IMR-90 (cell line): Measurements from ENCODE around the gene ADGRB3. TPM values are rescaled to one million over a fixed set of nuclear protein-coding genes. Genes with fewer than 3 reads are reported as not detected.

Experiments
- ATAC-seq: fragments of 200-7000 bp; cut with Tn5 transposase; 2 replicates; pipeline ENCODE4 v1.9.1; 2020; ENCODE audit warnings: low read depth, mild to moderate bottlenecking, moderate library complexity
- BruUV-seq: library from RNA; stranded (reverse); fragments of 400-500 nt; replicated peaks from 2 replicates; lab custom pipeline; 2021; lab: Mats Ljungman, UMichigan
- CTCF ChIA-PET: fragments of 300-600 bp; formaldehyde crosslinking; extraction: SDS; loops from one replicate; lab custom pipeline; 2021; ENCODE audit warnings: antibody characterized with exemption; lab: Yijun Ruan, JAX
- POLR2A ChIA-PET: fragments of 300-600 bp; sonication (Branson Sonifier 250); formaldehyde crosslinking; loops from one replicate; lab custom pipeline; 2022; ENCODE audit warnings: antibody characterized with exemption; ENCODE audit not compliant: unreplicated experiment; lab: Charles Lee
- DNase-seq: peaks from one replicate; pipeline ENCODE4 v3.0.0; 2013
- H2AFZ ChIP-seq: replicated peaks from 2 replicates; pipeline ENCODE3; 2013; ENCODE audit warnings: low read length, mild to moderate bottlenecking; ENCODE audit not compliant: poor library complexity
- H2AK5ac ChIP-seq: 2 replicates; pipeline ENCODE4 v1.6.1; 2013; ENCODE audit warnings: low read depth, low read length, inconsistent platforms
- H2AK9ac ChIP-seq: replicated peaks from 2 replicates; pipeline ENCODE3; 2013; ENCODE audit warnings: mild to moderate bottlenecking, low read depth, low read length, moderate library complexity; ENCODE audit not compliant: poor library complexity
- H2BK120ac ChIP-seq: 2 replicates; pipeline ENCODE4 v1.6.1; 2013; ENCODE audit warnings: low read depth, low read length, inconsistent platforms
- H2BK15ac ChIP-seq: 3 replicates; pipeline ENCODE4 v1.6.1; 2013; ENCODE audit warnings: low read depth, low read length, inconsistent platforms
- H2BK20ac ChIP-seq: 2 replicates; pipeline ENCODE4 v1.6.1; 2013; ENCODE audit warnings: low read depth, mild to moderate bottlenecking, inconsistent platforms, low read length, moderate library complexity
- H2BK5ac ChIP-seq: 2 replicates; pipeline ENCODE4 v1.6.1; 2013; ENCODE audit warnings: mild to moderate bottlenecking, low read depth, low read length, inconsistent platforms; ENCODE audit not compliant: poor library complexity, severe bottlenecking
- H3K14ac ChIP-seq: replicated peaks from 2 replicates; pipeline ENCODE4 v1.6.1; 2013; ENCODE audit warnings: low read depth, low read length, inconsistent platforms
- H3K18ac ChIP-seq: 2 replicates; pipeline ENCODE4 v1.6.1; 2013; ENCODE audit warnings: low read depth, low read length, control low read depth
- H3K23ac ChIP-seq: 2 replicates; pipeline ENCODE4 v1.6.1; 2013; ENCODE audit warnings: low read depth, low read length, inconsistent platforms
- H3K27ac ChIP-seq: 2 replicates; pipeline ENCODE4 v1.5.1; 2013; ENCODE audit warnings: mild to moderate bottlenecking, control low read depth, low read length; ENCODE audit not compliant: insufficient read depth
- H3K27me3 ChIP-seq: 2 replicates; pipeline ENCODE4 v1.6.1; 2013; ENCODE audit warnings: low read length; ENCODE audit not compliant: control insufficient read depth, insufficient read depth
- H3K36me3 ChIP-seq: 2 replicates; pipeline ENCODE4 v1.6.1; 2013; ENCODE audit warnings: low read length, mixed read lengths; ENCODE audit not compliant: control insufficient read depth, insufficient read depth
- H3K4ac ChIP-seq: 2 replicates; pipeline ENCODE4 v1.6.1; 2013; ENCODE audit warnings: low read depth, low read length, inconsistent platforms
- H3K4me1 ChIP-seq: 2 replicates; pipeline ENCODE4 v1.6.1; 2013; ENCODE audit warnings: low read length, mixed read lengths; ENCODE audit not compliant: control insufficient read depth, insufficient read depth
- H3K4me2 ChIP-seq: 2 replicates; pipeline ENCODE4 v1.6.1; 2013; ENCODE audit warnings: low read depth, mild to moderate bottlenecking, control low read depth, low read length, moderate library complexity
- H3K4me3 ChIP-seq: 2 replicates; pipeline ENCODE4 v1.5.1; 2013; ENCODE audit warnings: low read depth, mild to moderate bottlenecking, control low read depth, low read length, moderate library complexity; ENCODE audit not compliant: insufficient read depth
- H3K56ac ChIP-seq: 2 replicates; pipeline ENCODE4 v1.6.1; 2013; ENCODE audit warnings: low read length, inconsistent platforms; ENCODE audit not compliant: insufficient read depth; ENCODE audit errors: extremely low read depth
- H3K79me1 ChIP-seq, 2 experiments: 2 replicates each; pipeline ENCODE4 v1.6.1; 2013; ENCODE audit warnings: low read length in 2 of 2, inconsistent platforms in 1 of 2, low read depth in 1 of 2
- H3K9ac ChIP-seq: 2 replicates; pipeline ENCODE4 v1.6.1; 2013; ENCODE audit warnings: low read depth, low read length, control low read depth
- H3K9me1 ChIP-seq: 2 replicates; pipeline ENCODE4 v1.6.1; 2013; ENCODE audit warnings: low read length, inconsistent platforms; ENCODE audit not compliant: insufficient read depth
- H3K9me3 ChIP-seq: 2 replicates; pipeline ENCODE4 v1.6.1; 2013; ENCODE audit warnings: low read length; ENCODE audit not compliant: control insufficient read depth, insufficient read depth
- H4K20me1 ChIP-seq: 2 replicates; pipeline ENCODE4 v1.6.1; 2013; ENCODE audit warnings: low read length, inconsistent platforms; ENCODE audit not compliant: insufficient read depth
- H4K5ac ChIP-seq: 2 replicates; pipeline ENCODE4 v1.6.1; 2013; ENCODE audit warnings: mild to moderate bottlenecking, low read depth, low read length, control low read depth
- H4K8ac ChIP-seq, 2 experiments: 2 replicates each; pipeline ENCODE4 v1.6.1; 2013; ENCODE audit warnings: low read depth in 2 of 2, low read length in 2 of 2, control low read depth in 1 of 2, inconsistent platforms in 1 of 2
- H4K91ac ChIP-seq: 2 replicates; pipeline ENCODE4 v1.6.1; 2013; ENCODE audit warnings: low read depth, low read length, inconsistent platforms; ENCODE audit not compliant: insufficient read depth
- BHLHE40 ChIP-seq: fragments of 150-350 bp; IDR thresholded peaks from 2 replicates; pipeline ENCODE4 v1.6.1; 2016; ENCODE audit warnings: mild to moderate bottlenecking, low read depth, low read length
- CEBPB ChIP-seq: IDR thresholded peaks from 2 replicates; pipeline ENCODE4 v1.6.1; 2012; ENCODE audit warnings: low read depth, low read length, improper control_type of control experiment
- FOS ChIP-seq: fragments of 150-350 bp; IDR thresholded peaks from 2 replicates; pipeline ENCODE4 v1.6.1; 2016; ENCODE audit warnings: low read depth, low read length
- MAFK ChIP-seq: IDR thresholded peaks from 2 replicates; pipeline ENCODE4 v1.6.1; 2012; ENCODE audit warnings: low read depth, low read length, improper control_type of control experiment
- MAZ ChIP-seq: IDR thresholded peaks from 2 replicates; pipeline ENCODE4 v1.6.1; 2012; ENCODE audit warnings: low read depth, mild to moderate bottlenecking, low read length, improper control_type of control experiment, moderate library complexity, borderline replicate concordance
- MXI1 ChIP-seq: IDR thresholded peaks from 2 replicates; pipeline ENCODE4 v1.6.1; 2012; ENCODE audit warnings: low read depth, mild to moderate bottlenecking, low read length, moderate library complexity, borderline replicate concordance
- NFE2L2 ChIP-seq: fragments of 150-350 bp; IDR thresholded peaks from 2 replicates; pipeline ENCODE4 v1.6.1; 2016; ENCODE audit warnings: low read depth, mild to moderate bottlenecking, low read length
- POLR2A ChIP-seq: IDR thresholded peaks from 2 replicates; pipeline ENCODE4 v1.6.1; 2012; ENCODE audit warnings: mild to moderate bottlenecking, low read depth, low read length
- RCOR1 ChIP-seq: IDR thresholded peaks from 2 replicates; pipeline ENCODE4 v1.6.1; 2012; ENCODE audit warnings: mild to moderate bottlenecking, low read length, improper control_type of control experiment; ENCODE audit not compliant: insufficient replicate concordance
- RFX5 ChIP-seq: IDR thresholded peaks from 2 replicates; pipeline ENCODE4 v1.8.0; 2012; ENCODE audit warnings: low read depth, mild to moderate bottlenecking, low read length, moderate library complexity
- SMC3 ChIP-seq: fragments of 150-350 bp; IDR thresholded peaks from 2 replicates; pipeline ENCODE4 v1.6.1; 2016; ENCODE audit warnings: low read depth, mild to moderate bottlenecking, antibody characterized with exemption, low read length, moderate library complexity
- WGBS, 2 experiments: methylation state at CpG; one replicate each; pipeline versions ENCODE4 v1.1.5 to v1.1.7; 2013; ENCODE audit warnings: missing lambda C conversion rate in 2 of 2; ENCODE audit not compliant: insufficient read length in 1 of 2; ENCODE audit errors: extremely low coverage in 2 of 2; 5-methylcytosine and 5-hydroxymethylcytosine counted together
- dilution Hi-C: fragments of 300-500 bp; cut with HindIII; formaldehyde crosslinking; loops from one replicate; pipeline ENCODE4 v1.14.3; 2018; ENCODE audit warnings: low sequenced_read_pairs; ENCODE audit not compliant: unreplicated experiment
- in situ Hi-C: fragments of 300-500 bp; cut with MboI; formaldehyde crosslinking; loops from 3 replicates; pipeline ENCODE4 v1.14.3; 2019; ENCODE audit warnings: low sequenced_read_pairs, inconsistent platforms, mixed read lengths
- intact Hi-C: fragments of 100-400 bp; cut with micrococcal nuclease; formaldehyde crosslinking; loops from 2 replicates; pipeline ENCODE4 v1.10.0; 2022
- polyA plus RNA-seq, 3 experiments: library from polyadenylated mRNA; depleted of rRNA; stranded (reverse); fragments of >200 nt; gene quantifications; 2 replicates each; pipeline ENCODE4 v1.2.3, GENCODE V29; 2012; ENCODE audit warnings: low replicate concordance in 1 of 3
- total RNA-seq: library from RNA; depleted of rRNA; stranded (reverse); fragments of >200 nt; gene quantifications from 2 replicates; pipeline ENCODE4 v1.2.3, GENCODE V29; 2012
- TF ChIP-seq, protein P1 (sequence below): fragments of 150-350 bp; IDR thresholded peaks from 2 replicates; pipeline ENCODE4 v1.6.1; 2017; ENCODE audit warnings: mild to moderate bottlenecking, antibody characterized with exemption, low read length, low read depth
- TF ChIP-seq, protein P2 (sequence below): fragments of 150-350 bp; IDR thresholded peaks from 2 replicates; pipeline ENCODE4 v1.6.1; 2016; ENCODE audit warnings: low read depth, mild to moderate bottlenecking, low read length, moderate library complexity, borderline replicate concordance
- TF ChIP-seq, protein P3 (sequence below): conservative IDR thresholded peaks from 2 replicates; pipeline ENCODE4 v1.5.1; 2012; ENCODE audit warnings: mild to moderate bottlenecking, low read depth, low read length, improper control_type of control experiment

The ADGRB3 gene
- total and polyA plus RNA-seq, 2 of the 4 experiments (the other 2 are of a cell fraction), result not detected

DNA sequence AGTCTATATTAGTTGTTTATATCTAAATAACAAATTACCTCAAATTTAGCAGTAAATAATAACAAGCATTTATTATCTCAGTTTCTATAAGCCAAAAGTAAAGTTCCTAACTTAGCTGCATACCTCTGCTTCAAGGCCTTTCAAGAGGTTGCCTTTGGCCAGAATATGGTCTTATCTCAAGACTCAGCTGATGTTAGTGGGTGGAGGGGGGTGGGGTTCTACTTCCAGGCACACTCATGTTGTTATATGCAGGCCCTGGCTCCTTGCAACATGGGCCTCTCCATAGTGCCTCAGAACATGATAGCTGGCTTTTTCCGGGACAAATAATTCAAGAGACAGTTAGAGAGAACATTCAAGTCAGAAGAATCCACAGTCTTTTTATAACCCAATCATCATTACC lies 266.0 kb downstream of the ADGRB3 start:
- H3K23ac ChIP-seq, result no peak overlapping the region
- DNase-seq, result no peak
- no peak for TF ChIP-seq BHLHE40
- TF ChIP-seq FOS, result no peak
- no peak for TF ChIP-seq RFX5
- no peak for TF ChIP-seq POLR2A
- no peak for TF ChIP-seq NFE2L2
- no peak for TF ChIP-seq MAFK
- no peak for TF ChIP-seq CEBPB
- TF ChIP-seq, protein P1, sequence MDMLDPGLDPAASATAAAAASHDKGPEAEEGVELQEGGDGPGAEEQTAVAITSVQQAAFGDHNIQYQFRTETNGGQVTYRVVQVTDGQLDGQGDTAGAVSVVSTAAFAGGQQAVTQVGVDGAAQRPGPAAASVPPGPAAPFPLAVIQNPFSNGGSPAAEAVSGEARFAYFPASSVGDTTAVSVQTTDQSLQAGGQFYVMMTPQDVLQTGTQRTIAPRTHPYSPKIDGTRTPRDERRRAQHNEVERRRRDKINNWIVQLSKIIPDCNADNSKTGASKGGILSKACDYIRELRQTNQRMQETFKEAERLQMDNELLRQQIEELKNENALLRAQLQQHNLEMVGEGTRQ, result no peak
- TF ChIP-seq MXI1, result no peak
- TF ChIP-seq, protein P2, sequence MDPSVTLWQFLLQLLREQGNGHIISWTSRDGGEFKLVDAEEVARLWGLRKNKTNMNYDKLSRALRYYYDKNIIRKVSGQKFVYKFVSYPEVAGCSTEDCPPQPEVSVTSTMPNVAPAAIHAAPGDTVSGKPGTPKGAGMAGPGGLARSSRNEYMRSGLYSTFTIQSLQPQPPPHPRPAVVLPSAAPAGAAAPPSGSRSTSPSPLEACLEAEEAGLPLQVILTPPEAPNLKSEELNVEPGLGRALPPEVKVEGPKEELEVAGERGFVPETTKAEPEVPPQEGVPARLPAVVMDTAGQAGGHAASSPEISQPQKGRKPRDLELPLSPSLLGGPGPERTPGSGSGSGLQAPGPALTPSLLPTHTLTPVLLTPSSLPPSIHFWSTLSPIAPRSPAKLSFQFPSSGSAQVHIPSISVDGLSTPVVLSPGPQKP, result no peak
- TF ChIP-seq, protein P3, sequence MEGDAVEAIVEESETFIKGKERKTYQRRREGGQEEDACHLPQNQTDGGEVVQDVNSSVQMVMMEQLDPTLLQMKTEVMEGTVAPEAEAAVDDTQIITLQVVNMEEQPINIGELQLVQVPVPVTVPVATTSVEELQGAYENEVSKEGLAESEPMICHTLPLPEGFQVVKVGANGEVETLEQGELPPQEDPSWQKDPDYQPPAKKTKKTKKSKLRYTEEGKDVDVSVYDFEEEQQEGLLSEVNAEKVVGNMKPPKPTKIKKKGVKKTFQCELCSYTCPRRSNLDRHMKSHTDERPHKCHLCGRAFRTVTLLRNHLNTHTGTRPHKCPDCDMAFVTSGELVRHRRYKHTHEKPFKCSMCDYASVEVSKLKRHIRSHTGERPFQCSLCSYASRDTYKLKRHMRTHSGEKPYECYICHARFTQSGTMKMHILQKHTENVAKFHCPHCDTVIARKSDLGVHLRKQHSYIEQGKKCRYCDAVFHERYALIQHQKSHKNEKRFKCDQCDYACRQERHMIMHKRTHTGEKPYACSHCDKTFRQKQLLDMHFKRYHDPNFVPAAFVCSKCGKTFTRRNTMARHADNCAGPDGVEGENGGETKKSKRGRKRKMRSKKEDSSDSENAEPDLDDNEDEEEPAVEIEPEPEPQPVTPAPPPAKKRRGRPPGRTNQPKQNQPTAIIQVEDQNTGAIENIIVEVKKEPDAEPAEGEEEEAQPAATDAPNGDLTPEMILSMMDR, result no peak
- no peak for TF ChIP-seq MAZ
- TF ChIP-seq SMC3, result no peak
- no peak for TF ChIP-seq RCOR1
- no peak overlapping the region for H2BK5ac ChIP-seq
- intact Hi-C loops (no loop called here), in situ Hi-C loops (no loop called here), dilution Hi-C loops (no loop called here)
- no peak for ATAC-seq
- ChIA-PET CTCF (no interaction called here), POLR2A (no interaction called here)
- no peak overlapping the region for H3K27ac ChIP-seq
- H2AFZ ChIP-seq, result no peak overlapping the region
- H4K5ac ChIP-seq, result no peak overlapping the region
- no peaks in the 10 kb centered on the region for H3K27me3 ChIP-seq
- H3K4me3 ChIP-seq, result no peak overlapping the region
- H2BK120ac ChIP-seq, result no peak overlapping the region
- BruUV-seq, result no TSS peak
- H2AK5ac ChIP-seq, result no peak overlapping the region
- H4K8ac ChIP-seq, result no peak overlapping the region
- H3K4ac ChIP-seq, result no peak overlapping the region
- no peaks in the 10 kb centered on the region for H3K4me1 ChIP-seq
- no peak overlapping the region for H3K4me2 ChIP-seq
- no peak overlapping the region for H2BK15ac ChIP-seq
- no peak overlapping the region for H2AK9ac ChIP-seq
- H2BK20ac ChIP-seq, result no peak overlapping the region
- no peak overlapping the region for H3K56ac ChIP-seq
- no peaks in the 10 kb centered on the region for H4K20me1 ChIP-seq
- H3K79me1 ChIP-seq, result no peaks in the 10 kb centered on the region
- H3K9me1 ChIP-seq, result no peaks in the 10 kb centered on the region
- no peaks in the 10 kb centered on the region for H3K9me3 ChIP-seq
- no peaks in the 10 kb centered on the region for H3K36me3 ChIP-seq
- H4K91ac ChIP-seq, result no peak overlapping the region
- no CpG with 5 or more reads among the region's 1 CpG for WGBS, 2 experiments
- no peak overlapping the region for H3K18ac ChIP-seq
- H3K9ac ChIP-seq, result no peak overlapping the region
- H3K14ac ChIP-seq, result no peak overlapping the region
